ENCODE data around the gene TMEM232. TPM values are rescaled to one million over a fixed set of nuclear protein-coding genes. Genes with fewer than 3 reads are reported as not detected.

TMEM232 gene
- total and polyA plus RNA-seq, 8 donors = 2.4 to 8.4 (median 5.2) TPM

- intact Hi-C loops (cut with DNase I) = no loop called here
- no peak overlapping the region for H3K4me3 ChIP-seq
- no peaks in the 10 kb centered on the region for H3K4me1 ChIP-seq
- TF ChIP-seq CTCF (IDR thresholded peaks at IDR 0.05) = no peak
- H3K36me3 ChIP-seq = no peaks in the 10 kb centered on the region
- H3K9me3 ChIP-seq = peaks cover 0 to 13% of the 10 kb centered on the region in 2 donors
- H3K27me3 ChIP-seq = no peaks in the 10 kb centered on the region
- DNase-seq (no peak), ATAC-seq (no peak)
- no peak overlapping the region for H3K27ac ChIP-seq
Observed at GRCh38 chr5:110525762-110526161, 200.7 kb downstream of the TMEM232 start.

- no peak for ATAC-seq
- H3K4me3 ChIP-seq = no peak overlapping the region
- H3K36me3 ChIP-seq = no peaks in the 10 kb centered on the region
- H3K9me3 ChIP-seq = peaks cover 0 to 14% of the 10 kb centered on the region in 2 donors
- no peak for TF ChIP-seq CTCF (IDR thresholded peaks at IDR 0.05)
- H3K27me3 ChIP-seq = no peaks in the 10 kb centered on the region
- no peak for DNase-seq
- no peaks in the 10 kb centered on the region for H3K4me1 ChIP-seq
- intact Hi-C loops (cut with DNase I) = no loop called here
- H3K27ac ChIP-seq = no peak overlapping the region
Observed at GRCh38 chr5:110517396-110517795, 209.1 kb downstream of the TMEM232 start.

GRCh38 chr5:110514030-110514429 is 212.4 kb downstream of the TMEM232 start:
- Histone ChIP-seq H3K9me3 (no peaks in the 10 kb centered on the region), H3K4me1 (no peaks in the 10 kb centered on the region), H3K36me3 (no peaks in the 10 kb centered on the region), H3K27me3 (no peaks in the 10 kb centered on the region), H3K4me3 (no peak overlapping the region), H3K27ac (no peak overlapping the region)
- intact Hi-C loops (cut with DNase I) = no loop called here
- no peak for TF ChIP-seq CTCF (IDR thresholded peaks at IDR 0.05)
- DNase-seq (no peak), ATAC-seq (no peak)

- H3K36me3 ChIP-seq = no peaks in the 10 kb centered on the region
- DNase-seq (no peak), ATAC-seq (no peak)
- H3K27ac ChIP-seq = no peak overlapping the region
- H3K4me3 ChIP-seq = no peak overlapping the region
- no peaks in the 10 kb centered on the region for H3K9me3 ChIP-seq
- TF ChIP-seq CTCF (IDR thresholded peaks at IDR 0.05) = no peak
- H3K27me3 ChIP-seq = no peaks in the 10 kb centered on the region
- intact Hi-C loops (cut with DNase I) = no loop called here
- no peaks in the 10 kb centered on the region for H3K4me1 ChIP-seq
Observed at GRCh38 chr5:110512266-110512665, 214.2 kb downstream of the TMEM232 start.

- Histone ChIP-seq H3K27me3 (no peaks in the 10 kb centered on the region), H3K36me3 (no peaks in the 10 kb centered on the region), H3K4me3 (no peak overlapping the region), H3K9me3 (no peaks in the 10 kb centered on the region), H3K27ac (no peak overlapping the region), H3K4me1 (no peaks in the 10 kb centered on the region)
- no peak for TF ChIP-seq CTCF (IDR thresholded peaks at IDR 0.05)
- no peak for DNase-seq
- intact Hi-C loops (cut with DNase I) = no loop called here
- no peak for ATAC-seq
Observed at GRCh38 chr5:110510146-110510545, 216.3 kb downstream of the TMEM232 start.

All from left lung (tissue), 10 donors.